Panc1 (cell line): ENCODE measurements around the gene YY1. TPM values are rescaled to one million over a fixed set of nuclear protein-coding genes. Genes with fewer than 3 reads are reported as not detected.

Experiments
- ATAC-seq: fragments of 200-7000 bp; cut with Tn5 transposase; 2 replicates; pipeline ENCODE4 v1.9.1; 2020; ENCODE audit warnings: mild to moderate bottlenecking, moderate library complexity
- BruUV-seq: library from RNA; stranded (reverse); fragments of 400-500 nt; replicated peaks from 2 replicates; lab custom pipeline; 2021; lab: Mats Ljungman, UMichigan
- CTCF ChIA-PET: fragments of 300-600 bp; sonication (Branson Sonifier 250); formaldehyde crosslinking; loops from one replicate; lab custom pipeline; 2022; ENCODE audit warnings: antibody characterized with exemption; lab: Charles Lee
- POLR2A ChIA-PET: fragments of 300-600 bp; sonication (Branson Sonifier 250); formaldehyde crosslinking; loops from one replicate; lab custom pipeline; 2022; ENCODE audit warnings: antibody characterized with exemption; lab: Charles Lee
- DNase-seq: peaks from one replicate; pipeline ENCODE4 v3.0.0-alpha.2; 2010; ENCODE audit warnings: low read depth, low spot score
- H3K27ac ChIP-seq: 2 replicates; pipeline ENCODE4 v1.5.1; 2011; ENCODE audit warnings: mild to moderate bottlenecking, low read length, inconsistent platforms
- H3K27me3 ChIP-seq: fragments of 200-500 bp; sonication (Bioruptor generic); 2 replicates; pipeline ENCODE4 v1.6.0; 2014; ENCODE audit warnings: low read length, inconsistent platforms; ENCODE audit not compliant: control insufficient read depth, insufficient read depth
- H3K36me3 ChIP-seq: fragments of 200-500 bp; sonication (Bioruptor generic); 2 replicates; pipeline ENCODE4 v1.5.1; 2014; ENCODE audit warnings: inconsistent platforms, mild to moderate bottlenecking, low read length, moderate library complexity; ENCODE audit not compliant: control insufficient read depth, insufficient read depth
- H3K4me1 ChIP-seq: 2 replicates; pipeline ENCODE4 v1.5.1; 2011; ENCODE audit warnings: inconsistent platforms, mild to moderate bottlenecking, low read length, moderate library complexity; ENCODE audit not compliant: control insufficient read depth, insufficient read depth
- H3K4me3 ChIP-seq, 2 experiments: 2 replicates each; pipeline ENCODE4 v1.5.1; 2011 to 2012; ENCODE audit warnings: low read depth in 2 of 2, low read length in 2 of 2, mild to moderate bottlenecking in 2 of 2, inconsistent platforms in 1 of 2, moderate library complexity in 1 of 2
- H3K9me3 ChIP-seq: fragments of 200-500 bp; sonication (Bioruptor generic); 2 replicates; pipeline ENCODE4 v1.5.1; 2014; ENCODE audit warnings: low read depth, mild to moderate bottlenecking, inconsistent platforms, low read length, moderate library complexity; ENCODE audit not compliant: control insufficient read depth, insufficient read depth
- POLR2AphosphoS5 ChIP-seq: IDR thresholded peaks from 2 replicates; pipeline ENCODE4 v1.6.1; 2012; ENCODE audit warnings: mild to moderate bottlenecking, low read depth, low read length, moderate library complexity
- REST ChIP-seq, 2 experiments: IDR thresholded peaks; 2 replicates each; pipeline ENCODE4 v1.6.1; 2011 to 2012; ENCODE audit warnings: low read depth in 2 of 2, control low read depth in 1 of 2, low read length in 1 of 2, mild to moderate bottlenecking in 1 of 2, moderate library complexity in 1 of 2; ENCODE audit not compliant: insufficient read depth in 1 of 2
- SIN3A ChIP-seq: IDR thresholded peaks from 2 replicates; pipeline ENCODE4 v1.6.1; 2012; ENCODE audit warnings: low read depth, mild to moderate bottlenecking, low read length, moderate library complexity, borderline replicate concordance; ENCODE audit not compliant: insufficient read depth
- TCF7L2 ChIP-seq: IDR thresholded peaks from 2 replicates; pipeline ENCODE4 v1.6.1; 2011; ENCODE audit warnings: mild to moderate bottlenecking, low read depth, low read length, inconsistent platforms
- in situ Hi-C: cut with HindIII; loops from 2 replicates; pipeline ENCODE4 v1.10.0; 2016; ENCODE audit warnings: low sequenced_read_pairs, low pct_unique_long_range_greater_than_20kb
- intact Hi-C: fragments of 100-400 bp; cut with micrococcal nuclease; formaldehyde crosslinking; loops from one replicate; pipeline ENCODE4 v1.10.0; 2022; ENCODE audit not compliant: unreplicated experiment
- total RNA-seq: library from RNA; stranded (reverse); gene quantifications from one replicate; pipeline ENCODE4 v1.2.1, GENCODE V29; 2021; ENCODE audit not compliant: unreplicated experiment
- TF ChIP-seq, protein P1 (sequence below): fragments of 450-650 bp; IDR thresholded peaks from 2 replicates; pipeline ENCODE4 v1.5.1; 2017; ENCODE audit warnings: mild to moderate bottlenecking

YY1 gene
- total RNA-seq, 1 experiment from 2014 or later, result 71.3 TPM

- intact Hi-C loops, result no loop called here
- H3K36me3 ChIP-seq, result no peaks in the 10 kb centered on the region
- in situ Hi-C loops, result no loop called here
- no peak for DNase-seq
- no peak for TF ChIP-seq POLR2AphosphoS5
- no peak for TF ChIP-seq TCF7L2
- TF ChIP-seq REST (IDR thresholded peaks at IDR 0.05; ENCODE audit: insufficient read depth in 1 of 2, low read depth in 2 of 2, low read length in 1 of 2), result no peak
- TF ChIP-seq SIN3A, result no peak
- TF ChIP-seq, protein P1, sequence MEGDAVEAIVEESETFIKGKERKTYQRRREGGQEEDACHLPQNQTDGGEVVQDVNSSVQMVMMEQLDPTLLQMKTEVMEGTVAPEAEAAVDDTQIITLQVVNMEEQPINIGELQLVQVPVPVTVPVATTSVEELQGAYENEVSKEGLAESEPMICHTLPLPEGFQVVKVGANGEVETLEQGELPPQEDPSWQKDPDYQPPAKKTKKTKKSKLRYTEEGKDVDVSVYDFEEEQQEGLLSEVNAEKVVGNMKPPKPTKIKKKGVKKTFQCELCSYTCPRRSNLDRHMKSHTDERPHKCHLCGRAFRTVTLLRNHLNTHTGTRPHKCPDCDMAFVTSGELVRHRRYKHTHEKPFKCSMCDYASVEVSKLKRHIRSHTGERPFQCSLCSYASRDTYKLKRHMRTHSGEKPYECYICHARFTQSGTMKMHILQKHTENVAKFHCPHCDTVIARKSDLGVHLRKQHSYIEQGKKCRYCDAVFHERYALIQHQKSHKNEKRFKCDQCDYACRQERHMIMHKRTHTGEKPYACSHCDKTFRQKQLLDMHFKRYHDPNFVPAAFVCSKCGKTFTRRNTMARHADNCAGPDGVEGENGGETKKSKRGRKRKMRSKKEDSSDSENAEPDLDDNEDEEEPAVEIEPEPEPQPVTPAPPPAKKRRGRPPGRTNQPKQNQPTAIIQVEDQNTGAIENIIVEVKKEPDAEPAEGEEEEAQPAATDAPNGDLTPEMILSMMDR, result no peak
- H3K4me3 ChIP-seq, result no peak within 1 kb of the TSS
- ChIA-PET POLR2A (no interaction called here), CTCF (no interaction called here)
- no peaks in the 10 kb centered on the region for H3K9me3 ChIP-seq
- BruUV-seq, result no TSS peak
- no peak for ATAC-seq
- no peak within 1 kb of the TSS for H3K27ac ChIP-seq
- no peaks in the 10 kb centered on the region for H3K27me3 ChIP-seq
- no peaks in the 10 kb centered on the region for H3K4me1 ChIP-seq
Observed at GRCh38 chr14:100323121-100323941, 84.4 kb downstream of the YY1 start, which contains the start of gene SLC25A47. TSS of gene SLC25A47 (plus strand) at chr14:100323339. CDS start at chr14:100323415, 76 bp downstream.

GRCh38 chr14:100323942-100324307 is 85.0 kb downstream of the YY1 start:
- H3K9me3 ChIP-seq, result no peaks in the 10 kb centered on the region
- TF ChIP-seq POLR2AphosphoS5 (no peak), SIN3A (no peak), REST (IDR thresholded peaks at IDR 0.05; ENCODE audit: insufficient read depth in 1 of 2, low read depth in 2 of 2, low read length in 1 of 2) (no peak), TCF7L2 (no peak)
- TF ChIP-seq, protein P1, result no peak
- H3K27ac ChIP-seq, result no peak overlapping the region
- CTCF ChIA-PET, result no interaction called here
- DNase-seq, result no peak
- ATAC-seq, result no peak
- H3K36me3 ChIP-seq, result no peaks in the 10 kb centered on the region
- no TSS peak for BruUV-seq
- H3K4me1 ChIP-seq, result no peaks in the 10 kb centered on the region
- POLR2A ChIA-PET, result no interaction called here
- H3K27me3 ChIP-seq, result no peaks in the 10 kb centered on the region
- no peak overlapping the region for H3K4me3 ChIP-seq
- intact Hi-C loops, result no loop called here
- in situ Hi-C loops, result no loop called here
